ENCODE measurements around the gene LIM2.
A peak's percentile ranks its signal among the peaks of the same experiment; 100 is the strongest.

LIM2 gene

GRCh38 chr19:51365965-51366388 is 21.8 kb downstream of the LIM2 start, which contains the start of gene ETFB:
TSS of gene ETFB (minus strand) at chr19:51366388. CDS start at chr19:51366326, 62 bp downstream.
- DNase-seq (ENCODE audit: low read depth): no peak

- DNase-seq (ENCODE audit: low read depth): peak; percentile 59
These were observed 22.4 kb downstream of the LIM2 start for GRCh38 chr19:51365211-51365964.

GRCh38 chr19:51364200-51365106 is 23.3 kb downstream of the LIM2 start:
- no peak for DNase-seq (ENCODE audit: low read depth)

- DNase-seq (ENCODE audit: low read depth): no peak
These were observed 26.5 kb downstream of the LIM2 start for GRCh38 chr19:51361239-51361638.

GRCh38 chr19:51359294-51359693 is 28.5 kb downstream of the LIM2 start:
- DNase-seq (ENCODE audit: low read depth): peak; percentile 96

GRCh38 chr19:51357952-51358351 is 29.8 kb downstream of the LIM2 start:
- no peak for DNase-seq (ENCODE audit: low read depth)

GRCh38 chr19:51356159-51356801 is 31.5 kb downstream of the LIM2 start:
- DNase-seq (ENCODE audit: low read depth): no peak

- peak; percentile 57 for DNase-seq (ENCODE audit: low read depth)
These were observed 33.0 kb downstream of the LIM2 start for GRCh38 chr19:51354742-51355148.

- no peak for DNase-seq (ENCODE audit: low read depth)
These were observed 33.6 kb downstream of the LIM2 start for GRCh38 chr19:51354103-51354741.

GRCh38 chr19:51352783-51353360 is 34.9 kb downstream of the LIM2 start:
- no peak for DNase-seq (ENCODE audit: low read depth)

GRCh38 chr19:51351266-51351990 is 36.3 kb downstream of the LIM2 start:
- no peak for DNase-seq (ENCODE audit: low read depth)

GRCh38 chr19:51347209-51347928 is 40.4 kb downstream of the LIM2 start:
- no peak for DNase-seq (ENCODE audit: low read depth)

GRCh38 chr19:51346742-51347141 is 41.0 kb downstream of the LIM2 start:
- no peak for DNase-seq (ENCODE audit: low read depth)

GRCh38 chr19:51345076-51345620 is 42.6 kb downstream of the LIM2 start:
- DNase-seq (ENCODE audit: low read depth): no peak

- DNase-seq (ENCODE audit: low read depth): no peak
These were observed 44.9 kb downstream of the LIM2 start for GRCh38 chr19:51342631-51343569.

- no peak for DNase-seq (ENCODE audit: low read depth)
These were observed 45.7 kb downstream of the LIM2 start, which contains the start of gene VSIG10L for GRCh38 chr19:51341976-51342580. TSS of gene VSIG10L (minus strand) at chr19:51342139. CDS start at chr19:51342124, 15 bp downstream.

GRCh38 chr19:51341066-51341465 is 46.7 kb downstream of the LIM2 start:
- DNase-seq (ENCODE audit: low read depth): no peak

Data from iris pigment epithelial cell (primary cell).